HG03571 (cell line): Measurements from ENCODE around the gene ATP1A4.
"Not testable (repeated sequence)": the region's sequence is repeated elsewhere in the genome, so short reads cannot be mapped to it uniquely, and the experiment has no call there.

Experiments used
- ATAC-seq: cut with Tn5 transposase; IDR thresholded peaks from one replicate; pipeline ENCODE4 v1.9.1; 2021; ENCODE audit not compliant: unreplicated experiment

Gene ATP1A4

GRCh38 chr1:160123726-160124125 is 27.7 kb upstream of the ATP1A4 start:
- no peak for ATAC-seq

- no peak for ATAC-seq
Observed at GRCh38 chr1:160124705-160125478, 26.5 kb upstream of the ATP1A4 start.

- no peak for ATAC-seq
Observed at GRCh38 chr1:160125746-160126145, 25.7 kb upstream of the ATP1A4 start.

- not testable (repeated sequence) for ATAC-seq
Observed at GRCh38 chr1:160126342-160126741, 25.1 kb upstream of the ATP1A4 start.

GRCh38 chr1:160127381-160127780 is 24.0 kb upstream of the ATP1A4 start:
- ATAC-seq: no peak

- ATAC-seq: no peak
Observed at GRCh38 chr1:160127865-160128523, 23.4 kb upstream of the ATP1A4 start.

- ATAC-seq: no peak
Observed at GRCh38 chr1:160128636-160129035, 22.8 kb upstream of the ATP1A4 start.

GRCh38 chr1:160129046-160129445 is 22.4 kb upstream of the ATP1A4 start:
- no peak for ATAC-seq

- ATAC-seq: no peak
Observed at GRCh38 chr1:160129558-160129957, 21.8 kb upstream of the ATP1A4 start.

- ATAC-seq: no peak
Observed at GRCh38 chr1:160129966-160130365, 21.4 kb upstream of the ATP1A4 start.

- ATAC-seq: no peak
Observed at GRCh38 chr1:160130486-160130885, 20.9 kb upstream of the ATP1A4 start.

- ATAC-seq: no peak
Observed at GRCh38 chr1:160130939-160131338, 20.5 kb upstream of the ATP1A4 start.

- ATAC-seq: no peak
Observed at GRCh38 chr1:160131803-160132565, 19.4 kb upstream of the ATP1A4 start.

GRCh38 chr1:160133990-160134770 is 17.2 kb upstream of the ATP1A4 start:
- ATAC-seq: no peak

- ATAC-seq: no peak
Observed at GRCh38 chr1:160134791-160135572, 16.4 kb upstream of the ATP1A4 start.

- ATAC-seq: no peak
Observed at GRCh38 chr1:160136121-160136925, 15.1 kb upstream of the ATP1A4 start.

- ATAC-seq: no peak
Observed at GRCh38 chr1:160136926-160137200, 14.5 kb upstream of the ATP1A4 start.

- no peak for ATAC-seq
Observed at GRCh38 chr1:160137216-160137862, 14.1 kb upstream of the ATP1A4 start.

GRCh38 chr1:160139840-160140239 is 11.6 kb upstream of the ATP1A4 start:
- no peak for ATAC-seq
